HCT116 (cell line): ENCODE data around the gene MED19. TPM values are rescaled to one million over a fixed set of nuclear protein-coding genes. Genes with fewer than 3 reads are reported as not detected.

Experiments
- ATAC-seq: fragments of 200-7000 bp; cut with Tn5 transposase; 2 replicates; pipeline ENCODE4 v1.9.1; 2020; ENCODE audit warnings: mild to moderate bottlenecking, moderate library complexity
- BruUV-seq: library from RNA; stranded (reverse); fragments of 400-500 nt; replicated peaks from 2 replicates; lab custom pipeline; 2021; lab: Mats Ljungman, UMichigan
- CTCF ChIA-PET: fragments of 300-600 bp; sonication (Branson Sonifier 250); formaldehyde crosslinking; loops from one replicate; lab custom pipeline; 2021; ENCODE audit warnings: antibody characterized with exemption; lab: Charles Lee
- POLR2A ChIA-PET: fragments of 300-600, 350-600 bp; sonication (Branson Sonifier 250); formaldehyde crosslinking; loops from one replicate; lab custom pipeline; 2021; ENCODE audit warnings: antibody characterized with exemption; lab: Charles Lee
- RAD21 ChIA-PET, 2 experiments: fragments of 300-600 bp; sonication (Branson Sonifier 250); formaldehyde crosslinking; loops; one replicate each; lab custom pipeline; 2023; ENCODE audit warnings: low total read pairs in 2 of 2; ENCODE audit not compliant: uncharacterized antibody in 2 of 2, unreplicated experiment in 2 of 2, low non-redundant PET in 1 of 2; lab: Charles Lee
- DNase-seq: peaks from one replicate; pipeline ENCODE4 v3.0.0-alpha.2; 2010; ENCODE audit warnings: low read depth, low spot score
- H2AFZ ChIP-seq: fragments of 200-600 bp; shearing (Covaris generic), sonication (generic); 2 replicates; pipeline ENCODE4 v1.6.1; 2017; ENCODE audit warnings: low read depth, mixed run types, mixed read lengths, antibody characterized with exemption, low read length; ENCODE audit not compliant: poor library complexity, severe bottlenecking
- H3K27ac ChIP-seq: 2 replicates; pipeline ENCODE4 v1.5.1; 2012; ENCODE audit warnings: low read depth, low read length
- H3K27me3 ChIP-seq: fragments of 200-600 bp; sonication (generic); 2 replicates; pipeline ENCODE4 v1.6.1; 2016; ENCODE audit warnings: mixed run types, low read length, mixed read lengths; ENCODE audit not compliant: insufficient read depth
- H3K36me3 ChIP-seq, 2 experiments: fragments of 200-500 bp in 1 of 2; fragments of 200-600 bp in 1 of 2; sonication (Bioruptor generic) in 1 of 2; sonication (generic) in 1 of 2; 2 replicates each; pipeline versions ENCODE4 v1.5.1 to v1.6.1; 2014 to 2016; ENCODE audit warnings: low read length in 2 of 2, inconsistent platforms in 1 of 2, mixed read lengths in 1 of 2, mixed run types in 1 of 2; ENCODE audit not compliant: insufficient read depth in 2 of 2, control insufficient read depth in 1 of 2
- H3K4me1 ChIP-seq, 2 experiments: fragments of 200-600 bp in 1 of 2; sonication (generic) in 1 of 2; 2 replicates each; pipeline versions ENCODE4 v1.5.1 to v1.6.1; 2012 to 2017; ENCODE audit warnings: low read length in 2 of 2, inconsistent platforms in 1 of 2, mild to moderate bottlenecking in 1 of 2, mixed read lengths in 1 of 2, mixed run types in 1 of 2, moderate library complexity in 1 of 2; ENCODE audit not compliant: insufficient read depth in 2 of 2, control insufficient read depth in 1 of 2
- H3K4me2 ChIP-seq: fragments of 200-600 bp; sonication (generic); 2 replicates; pipeline ENCODE4 v1.6.1; 2017; ENCODE audit warnings: mixed run types, low read length, mixed read lengths
- H3K4me3 ChIP-seq, 2 experiments: fragments of 200-600 bp in 1 of 2; sonication (generic) in 1 of 2; replicated peaks in 1 of 2; 2 replicates each; pipeline ENCODE4 v1.5.1; 2011 to 2016; ENCODE audit warnings: low read length in 2 of 2, control low read depth in 1 of 2, low read depth in 1 of 2, mild to moderate bottlenecking in 1 of 2, mixed read lengths in 1 of 2, mixed run types in 1 of 2
- H3K79me2 ChIP-seq: fragments of 200-600 bp; sonication (generic); 2 replicates; pipeline ENCODE4 v1.6.1; 2017; ENCODE audit warnings: mild to moderate bottlenecking, mixed run types, low read length, moderate library complexity, mixed read lengths; ENCODE audit not compliant: insufficient read depth
- H3K9ac ChIP-seq: fragments of 200-600 bp; sonication (generic); 2 replicates; pipeline ENCODE4 v1.6.1; 2016; ENCODE audit warnings: low read length, mixed read lengths
- H3K9me2 ChIP-seq: fragments of 200-600 bp; sonication (generic), shearing (Covaris generic); 2 replicates; pipeline ENCODE4 v1.6.1; 2017; ENCODE audit warnings: mixed run types, mild to moderate bottlenecking, moderate library complexity; ENCODE audit not compliant: insufficient read depth
- H3K9me3 ChIP-seq, 2 experiments: fragments of 200-500 bp in 1 of 2; fragments of 200-600 bp in 1 of 2; sonication (Bioruptor generic) in 1 of 2; sonication (generic) in 1 of 2; 2 replicates each; pipeline ENCODE4 v1.6.1; 2014 to 2017; ENCODE audit warnings: low read length in 2 of 2, mixed read lengths in 2 of 2, inconsistent platforms in 1 of 2, low read depth in 1 of 2, mild to moderate bottlenecking in 1 of 2, mixed run types in 1 of 2, moderate library complexity in 1 of 2; ENCODE audit not compliant: control insufficient read depth in 1 of 2, insufficient read depth in 1 of 2
- H4K20me1 ChIP-seq: fragments of 200-600 bp; sonication (generic), shearing (Covaris generic); 2 replicates; pipeline ENCODE4 v1.6.1; 2017; ENCODE audit warnings: mixed run types, mild to moderate bottlenecking, moderate library complexity; ENCODE audit not compliant: insufficient read depth
- CBX3 ChIP-seq: IDR thresholded peaks from 2 replicates; pipeline ENCODE4 v1.6.1; 2012; ENCODE audit warnings: low read depth
- ELF1 ChIP-seq: IDR thresholded peaks from 2 replicates; pipeline ENCODE4 v1.6.1; 2012; ENCODE audit warnings: low read depth, borderline replicate concordance
- EZH2 ChIP-seq: fragments of 200-600 bp; sonication (generic); IDR thresholded peaks from 2 replicates; pipeline ENCODE4 v1.6.1; 2017; ENCODE audit warnings: antibody characterized with exemption, mixed run types
- JUND ChIP-seq: IDR thresholded peaks from 2 replicates; pipeline ENCODE4 v1.6.1; 2012
- POLR2AphosphoS5 ChIP-seq: IDR thresholded peaks from 2 replicates; pipeline ENCODE4 v1.6.1; 2011; ENCODE audit warnings: mild to moderate bottlenecking, low read depth, low read length, moderate library complexity
- intact Hi-C: fragments of 100-400 bp; cut with micrococcal nuclease; formaldehyde crosslinking; loops from 2 replicates; pipeline ENCODE4 v1.10.0; 2022
- total RNA-seq: library from RNA; stranded (reverse); gene quantifications from one replicate; pipeline ENCODE4 v1.2.1, GENCODE V29; 2021; ENCODE audit not compliant: unreplicated experiment
- TF ChIP-seq, protein P1 (sequence below), 3 experiments: fragments of 200-600 bp in 1 of 3; sonication (generic) in 1 of 3; IDR thresholded peaks in 2 of 3; conservative IDR thresholded peaks in 1 of 3; 2 replicates each; pipeline ENCODE4 v1.5.1; 2012 to 2017; ENCODE audit warnings: low read depth in 2 of 3, low read length in 2 of 3, antibody characterized with exemption in 1 of 3, borderline replicate concordance in 1 of 3, control low read depth in 1 of 3, mild to moderate bottlenecking in 1 of 3, mixed read lengths in 1 of 3, mixed run types in 1 of 3, moderate library complexity in 1 of 3; ENCODE audit not compliant: insufficient read depth in 1 of 3

MED19 gene
- total RNA-seq, 1 experiment from 2014 or later, result 18.0 TPM

DNA sequence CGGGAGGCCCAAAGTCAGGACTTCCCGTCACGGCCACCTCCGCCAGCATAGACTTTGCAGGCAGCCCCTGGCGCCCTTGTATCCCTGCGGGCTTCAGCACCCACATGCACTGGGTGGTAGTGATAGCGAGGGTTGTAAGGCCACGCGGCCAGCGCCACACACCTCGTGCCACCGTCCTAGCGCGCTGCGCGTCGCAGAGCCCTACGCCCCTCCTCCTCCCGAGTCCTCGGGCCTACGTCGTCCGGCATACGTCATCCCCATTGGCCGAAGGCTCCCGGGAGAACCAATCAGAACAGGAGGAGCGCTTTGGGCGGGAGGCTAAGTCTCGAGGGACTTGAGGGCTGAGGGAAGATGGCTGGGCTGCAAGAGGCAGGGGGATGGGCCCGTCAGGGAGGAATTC is 40.9 kb upstream of the MED19 start:
- Histone ChIP-seq H3K4me1 (peaks cover 2 to 12% of the 10 kb centered on the region in 2 experiments; a peak in 2 of 4 replicates), H3K79me2 (no peaks in the 10 kb centered on the region), H4K20me1 (no peaks in the 10 kb centered on the region), H3K27me3 (no peaks in the 10 kb centered on the region), H2AFZ (no peak overlapping the region), H3K9ac (no peak overlapping the region), H3K9me3 (no peaks in the 10 kb centered on the region), H3K9me2 (no peaks in the 10 kb centered on the region), H3K4me3 (no peak overlapping the region), H3K36me3 (no peaks in the 10 kb centered on the region), H3K27ac (no peak overlapping the region), H3K4me2 (no peak overlapping the region)
- ChIA-PET CTCF (interaction anchor here (2.2 to 6.2 kb wide), 2 partner anchors 25 to 48 kb away, joined by 12 to 95 read pairs; no protein-coding TSS in a partner anchor), POLR2A (interaction anchor here (2.2 kb wide), 1 partner anchor 47 kb away, joined by 12 read pairs; no protein-coding TSS in a partner anchor), RAD21 (interaction anchor here in 1 of 2 experiments (0.9 kb wide), 1 partner anchor 46 kb away, joined by 4 read pairs; no protein-coding TSS in a partner anchor)
- no peak for DNase-seq
- ATAC-seq, result no peak
- intact Hi-C loops, result loop anchor here (5.0 kb wide), 1 partner anchor 769 kb away; no protein-coding TSS in a partner anchor
- TF ChIP-seq POLR2AphosphoS5, result no peak
- TF ChIP-seq JUND, result no peak
- no peak for TF ChIP-seq EZH2
- no peak for TF ChIP-seq ELF1
- TF ChIP-seq CBX3, result no peak
- TF ChIP-seq, protein P1, sequence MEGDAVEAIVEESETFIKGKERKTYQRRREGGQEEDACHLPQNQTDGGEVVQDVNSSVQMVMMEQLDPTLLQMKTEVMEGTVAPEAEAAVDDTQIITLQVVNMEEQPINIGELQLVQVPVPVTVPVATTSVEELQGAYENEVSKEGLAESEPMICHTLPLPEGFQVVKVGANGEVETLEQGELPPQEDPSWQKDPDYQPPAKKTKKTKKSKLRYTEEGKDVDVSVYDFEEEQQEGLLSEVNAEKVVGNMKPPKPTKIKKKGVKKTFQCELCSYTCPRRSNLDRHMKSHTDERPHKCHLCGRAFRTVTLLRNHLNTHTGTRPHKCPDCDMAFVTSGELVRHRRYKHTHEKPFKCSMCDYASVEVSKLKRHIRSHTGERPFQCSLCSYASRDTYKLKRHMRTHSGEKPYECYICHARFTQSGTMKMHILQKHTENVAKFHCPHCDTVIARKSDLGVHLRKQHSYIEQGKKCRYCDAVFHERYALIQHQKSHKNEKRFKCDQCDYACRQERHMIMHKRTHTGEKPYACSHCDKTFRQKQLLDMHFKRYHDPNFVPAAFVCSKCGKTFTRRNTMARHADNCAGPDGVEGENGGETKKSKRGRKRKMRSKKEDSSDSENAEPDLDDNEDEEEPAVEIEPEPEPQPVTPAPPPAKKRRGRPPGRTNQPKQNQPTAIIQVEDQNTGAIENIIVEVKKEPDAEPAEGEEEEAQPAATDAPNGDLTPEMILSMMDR (IDR thresholded peaks at IDR 0.05 in 2 of 3, conservative IDR thresholded peaks at IDR 0.05 in 1 of 3; ENCODE audit: borderline replicate concordance in 1 of 3, insufficient read depth in 1 of 3, low read depth in 2 of 3, low read length in 2 of 3), result no peak
- no TSS peak for BruUV-seq
